ENCODE data around the gene ZDHHC7. TPM values are rescaled to one million over a fixed set of nuclear protein-coding genes. Genes with fewer than 3 reads are reported as not detected.
A peak's percentile ranks its signal among the peaks of the same experiment; 100 is the strongest.

Gene ZDHHC7
- polyA plus RNA-seq, 2 of the 4 experiments (the other 2 are of a cell fraction) = 42.3 to 58.0 TPM

GRCh38 chr16:84937196-84938005 is 73.9 kb downstream of the ZDHHC7 start:
- FAIRE-seq = no peak
- H3K4me1 ChIP-seq = no peaks in the 10 kb centered on the region
- ChIA-PET CTCF (interaction anchor here (0.9 to 4.8 kb wide), 4 partner anchors 12 to 61 kb away, joined by 4 to 42 read pairs (median 14); no protein-coding TSS in a partner anchor), POLR2A (interaction anchor here (0.6 kb wide), 1 partner anchor 180 kb away, joined by 4 read pairs; no protein-coding TSS in a partner anchor)
- WGBS (ENCODE audit: missing lambda C conversion rate) = 61% methylated on average over 9 of the region's 9 CpGs
- TF ChIP-seq ZFP36 (IDR thresholded peaks at IDR 0.05; ENCODE audit: borderline replicate concordance, partially characterized antibody) (peak; percentile 35), EHMT2 (IDR thresholded peaks at IDR 0.05; ENCODE audit: low read depth) (no peak)
- no peaks in the 10 kb centered on the region for H3K9me3 ChIP-seq
- no peak for ATAC-seq
- no peak overlapping the region for H3K27ac ChIP-seq
- H3K4me2 ChIP-seq = no peak overlapping the region
- no peak for DNase-seq (ENCODE audit: low read depth in 1 of 2, low spot score in 1 of 2)
- no peak overlapping the region for H3K4me3 ChIP-seq

- WGBS (ENCODE audit: missing lambda C conversion rate) = 75% methylated on average over 28 of the region's 29 CpGs
- Histone ChIP-seq H3K4me1 (peaks cover 1% of the 10 kb centered on the region; the same call in 1 of the 3 replicates), H3K9me3 (no peaks in the 10 kb centered on the region), H3K4me3 (no peak overlapping the region), H3K4me2 (no peak overlapping the region), H3K27ac (no peak overlapping the region)
- TF ChIP-seq POLR2A (IDR thresholded peaks at IDR 0.05; ENCODE audit: low read length) (no peak), CBX8 (IDR thresholded peaks at IDR 0.05) (no peak), SMC3 (IDR thresholded peaks at IDR 0.05) (no peak), EP300 (IDR thresholded peaks at IDR 0.05) (no peak)
- DNase-seq (ENCODE audit: low read depth in 1 of 2, low spot score in 1 of 2) = no peak
- FAIRE-seq = no peak
- POLR2A ChIA-PET = no interaction called here
- CTCF ChIA-PET = interaction anchor here (1.0 to 4.2 kb wide), 9 partner anchors 9 to 261 kb away, joined by 3 to 34 read pairs (median 3); no protein-coding TSS in a partner anchor
- ATAC-seq = no peak
These were observed 77.3 kb downstream of the ZDHHC7 start for GRCh38 chr16:84933774-84934631.

DNA sequence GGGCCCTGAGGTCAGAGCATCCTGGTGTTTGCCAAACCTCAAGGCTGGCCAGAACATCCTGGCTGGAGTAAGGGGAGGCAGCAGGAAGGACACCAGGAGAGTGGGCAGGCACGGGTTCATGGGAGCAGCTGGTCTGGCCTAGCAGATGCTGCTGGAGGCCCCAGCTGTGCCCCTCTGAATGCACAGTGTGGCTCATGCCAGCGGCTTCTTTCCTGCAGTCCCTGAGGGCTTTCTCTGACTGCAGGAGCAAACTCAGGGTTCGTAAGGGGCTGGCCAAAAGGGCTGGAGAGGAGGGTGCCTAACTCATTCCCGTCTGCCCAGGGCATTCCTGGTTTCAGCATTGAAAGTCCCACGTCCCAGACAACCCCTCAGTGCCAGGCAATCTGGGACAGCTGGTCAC is 78.7 kb downstream of the ZDHHC7 start:
- Histone ChIP-seq H3K9me3 (no peaks in the 10 kb centered on the region), H3K27ac (no peak overlapping the region), H3K4me1 (peaks cover 5% of the 10 kb centered on the region; the same call in 1 of the 3 replicates), H3K4me2 (no peak overlapping the region), H3K4me3 (no peak overlapping the region)
- FAIRE-seq (no peak), DNase-seq (ENCODE audit: low read depth in 1 of 2, low spot score in 1 of 2) (no peak), ATAC-seq (peak in 1 of 2 experiments; percentile 19; a peak in 1 of 6 replicates)
- CTCF ChIA-PET = interaction anchor here (0.8 to 4.2 kb wide), 7 partner anchors 8 to 178 kb away, joined by 3 to 34 read pairs (median 8); no protein-coding TSS in a partner anchor
- WGBS (ENCODE audit: missing lambda C conversion rate) = 49% methylated on average over 5 of the region's 5 CpGs
- TF ChIP-seq RARB (CRISPR knock-in tag; IDR thresholded peaks at IDR 0.05) (no peak), CBX2 (IDR thresholded peaks at IDR 0.05; ENCODE audit: borderline replicate concordance, low read depth) (no peak), KDM5A (IDR thresholded peaks at IDR 0.05) (no peak), BCL3 (IDR thresholded peaks at IDR 0.05) (no peak), FOXS1 (CRISPR knock-in tag; IDR thresholded peaks at IDR 0.05) (no peak), EP300 (IDR thresholded peaks at IDR 0.05) (no peak), FOSB (CRISPR knock-in tag; IDR thresholded peaks at IDR 0.05) (no peak), RFX5 (IDR thresholded peaks at IDR 0.05) (no peak)
- POLR2A ChIA-PET = no interaction called here

DNA sequence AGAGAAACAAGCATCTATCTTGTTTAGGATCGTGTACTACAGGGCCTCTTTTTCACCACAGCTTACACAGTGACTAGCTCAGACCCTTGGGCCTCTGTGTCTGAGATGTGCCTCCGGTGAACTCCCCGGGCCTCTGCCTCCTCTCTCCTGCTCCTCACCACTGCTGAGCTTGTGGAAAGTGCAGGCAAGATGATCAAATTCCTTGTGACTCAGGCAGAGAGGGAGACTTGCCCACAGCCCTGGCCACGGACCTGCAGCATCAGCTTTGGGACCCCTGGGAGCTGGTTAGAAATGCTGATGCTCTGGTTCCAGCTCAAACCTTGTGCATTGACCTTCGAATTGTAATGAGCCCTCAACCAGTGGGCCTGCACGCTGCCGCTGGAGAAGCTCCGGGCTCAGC is 79.8 kb downstream of the ZDHHC7 start:
- DNase-seq (ENCODE audit: low read depth in 1 of 2, low spot score in 1 of 2) (no peak), FAIRE-seq (no peak), ATAC-seq (no peak)
- Histone ChIP-seq H3K27ac (no peak overlapping the region), H3K4me2 (no peak overlapping the region), H3K9me3 (no peaks in the 10 kb centered on the region), H3K4me3 (no peak overlapping the region), H3K4me1 (peaks cover 5% of the 10 kb centered on the region; the same call in 1 of the 3 replicates)
- CTCF ChIA-PET = interaction anchor here (0.9 to 4.2 kb wide), 6 partner anchors 10 to 177 kb away, joined by 3 to 34 read pairs (median 8); no protein-coding TSS in a partner anchor
- TF ChIP-seq, protein P1, sequence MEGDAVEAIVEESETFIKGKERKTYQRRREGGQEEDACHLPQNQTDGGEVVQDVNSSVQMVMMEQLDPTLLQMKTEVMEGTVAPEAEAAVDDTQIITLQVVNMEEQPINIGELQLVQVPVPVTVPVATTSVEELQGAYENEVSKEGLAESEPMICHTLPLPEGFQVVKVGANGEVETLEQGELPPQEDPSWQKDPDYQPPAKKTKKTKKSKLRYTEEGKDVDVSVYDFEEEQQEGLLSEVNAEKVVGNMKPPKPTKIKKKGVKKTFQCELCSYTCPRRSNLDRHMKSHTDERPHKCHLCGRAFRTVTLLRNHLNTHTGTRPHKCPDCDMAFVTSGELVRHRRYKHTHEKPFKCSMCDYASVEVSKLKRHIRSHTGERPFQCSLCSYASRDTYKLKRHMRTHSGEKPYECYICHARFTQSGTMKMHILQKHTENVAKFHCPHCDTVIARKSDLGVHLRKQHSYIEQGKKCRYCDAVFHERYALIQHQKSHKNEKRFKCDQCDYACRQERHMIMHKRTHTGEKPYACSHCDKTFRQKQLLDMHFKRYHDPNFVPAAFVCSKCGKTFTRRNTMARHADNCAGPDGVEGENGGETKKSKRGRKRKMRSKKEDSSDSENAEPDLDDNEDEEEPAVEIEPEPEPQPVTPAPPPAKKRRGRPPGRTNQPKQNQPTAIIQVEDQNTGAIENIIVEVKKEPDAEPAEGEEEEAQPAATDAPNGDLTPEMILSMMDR (IDR thresholded peaks at IDR 0.05) = no peak
- POLR2A ChIA-PET = no interaction called here
- 76% methylated on average over 8 of the region's 8 CpGs for WGBS (ENCODE audit: missing lambda C conversion rate)
